Fibroblast of skin of right biceps (primary cell): ENCODE results near the gene RNF13.
A peak's percentile ranks its signal among the peaks of the same experiment; 100 is the strongest.
"Not testable (repeated sequence)": the region's sequence is repeated elsewhere in the genome, so short reads cannot be mapped to it uniquely, and the experiment has no call there.

Experiments
- DNase-seq: peaks from one replicate; pipeline ENCODE4 v3.0.0-alpha.2; 2013

RNF13 gene

DNA sequence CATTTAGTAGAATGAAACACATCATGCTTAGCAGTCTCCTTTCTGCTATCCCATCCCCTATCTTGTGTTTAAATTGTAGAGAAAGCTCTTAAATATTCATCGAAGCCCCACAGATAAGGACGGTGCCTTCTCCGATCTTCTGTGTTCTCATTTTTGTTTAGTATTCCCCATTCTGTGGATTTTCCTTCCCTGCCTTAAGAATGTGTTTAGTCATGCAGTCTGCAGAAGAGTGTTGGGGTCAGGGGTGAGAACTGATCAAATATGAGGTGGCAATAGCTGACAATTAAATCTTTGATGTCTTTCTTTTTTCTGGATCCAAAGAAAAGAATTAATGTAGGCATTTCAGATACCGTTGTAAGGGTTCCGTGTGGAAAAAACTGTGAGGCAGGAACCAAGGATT lies 11.4 kb upstream of the RNF13 start:
- DNase-seq: no peak

DNA sequence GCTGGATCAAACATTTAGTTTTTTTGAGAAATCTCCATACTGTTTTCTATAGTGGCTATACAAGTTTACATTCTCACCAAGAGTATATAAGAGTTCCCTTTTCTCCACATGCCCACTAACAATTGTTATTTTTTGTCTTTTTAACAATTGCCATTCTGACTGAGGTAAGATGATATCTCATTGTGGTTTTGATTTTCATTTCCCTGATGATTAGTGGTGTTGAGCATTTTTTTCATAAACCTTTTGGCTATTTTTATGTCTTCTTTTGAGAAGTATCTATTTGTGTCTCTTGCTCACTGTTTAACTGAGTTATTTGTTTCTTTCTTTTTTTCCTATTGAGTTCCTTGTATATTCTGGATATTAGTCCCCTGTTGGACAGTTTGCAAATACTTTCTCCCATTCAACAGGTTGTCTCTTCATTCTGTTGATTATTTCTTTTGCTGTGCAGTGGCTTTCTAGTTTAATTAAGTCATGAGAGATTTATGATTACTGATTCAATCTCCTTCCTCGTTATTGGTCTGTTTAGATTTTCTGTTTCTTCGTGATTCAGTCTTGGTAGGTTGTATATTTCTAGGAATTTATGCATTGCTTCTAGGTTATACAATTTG lies 6.7 kb upstream of the RNF13 start:
- DNase-seq: no peak

DNA sequence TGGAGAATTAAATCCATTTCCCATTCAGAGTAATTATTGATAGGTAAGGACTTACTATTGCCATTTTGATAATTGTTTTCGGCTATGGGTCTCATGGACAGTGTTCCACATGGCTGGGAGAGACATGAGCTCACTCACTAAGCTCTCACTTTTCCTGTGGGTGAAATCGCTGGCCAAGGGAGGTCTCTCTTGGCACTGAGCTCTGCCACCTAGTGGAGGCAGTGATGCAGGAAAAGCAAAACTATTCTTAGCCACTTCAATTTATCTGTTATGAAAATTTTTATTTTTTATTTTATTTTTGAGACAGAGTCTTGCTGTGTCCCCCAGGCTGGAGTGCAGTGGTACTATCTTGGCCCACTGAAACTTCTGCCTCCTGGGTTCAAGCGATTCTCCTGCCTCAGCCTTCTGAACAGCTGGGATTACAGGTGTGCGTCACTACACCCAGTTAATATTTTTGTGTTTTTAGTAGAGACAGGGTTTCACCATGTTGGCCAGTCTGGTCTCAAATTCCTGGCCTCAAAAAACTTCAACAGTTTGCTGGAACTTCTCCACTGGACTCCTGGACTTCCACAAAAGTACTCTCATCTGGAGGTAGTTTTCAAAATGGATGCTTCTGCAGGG lies 4.7 kb upstream of the RNF13 start:
- peak; percentile 76 for DNase-seq

DNA sequence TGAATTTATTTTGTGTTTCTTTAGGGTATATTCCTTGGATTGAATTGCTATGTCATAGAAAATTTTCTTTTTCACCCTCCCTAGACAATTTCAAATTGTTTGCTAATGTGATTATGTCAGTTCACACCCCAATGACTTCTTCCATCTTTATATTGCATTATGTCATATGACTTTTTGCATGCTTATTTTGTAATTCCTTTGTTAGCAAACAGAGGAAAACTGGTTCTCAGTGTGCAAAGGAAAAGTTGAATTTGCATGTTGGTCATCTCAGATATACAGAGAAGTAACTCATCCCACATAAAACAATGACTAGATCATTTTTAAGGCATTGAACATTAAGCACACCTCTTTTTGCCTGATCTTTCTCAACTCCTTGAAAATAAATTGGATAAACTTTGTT lies 3.3 kb upstream of the RNF13 start:
- DNase-seq: no peak

DNA sequence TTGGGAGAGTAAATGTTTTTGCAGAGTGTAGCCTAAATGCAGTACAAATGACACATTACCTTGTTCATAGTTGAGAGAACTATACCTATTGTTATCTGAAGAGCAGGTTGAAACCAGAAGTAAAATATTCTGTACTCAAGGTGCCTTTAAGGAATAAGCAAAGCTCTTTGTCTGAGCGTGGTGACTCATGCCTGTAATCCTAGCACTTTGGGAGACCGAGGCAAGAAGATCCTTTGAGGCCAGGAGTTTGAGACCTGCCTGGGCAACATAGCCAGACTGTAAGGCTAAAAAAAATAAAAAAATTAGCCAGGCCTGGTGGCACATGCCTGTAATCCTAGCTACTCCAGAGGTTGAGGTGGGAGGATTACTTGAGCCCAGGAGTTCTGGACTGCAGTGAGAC lies 2.2 kb upstream of the RNF13 start:
- DNase-seq: no peak

DNA sequence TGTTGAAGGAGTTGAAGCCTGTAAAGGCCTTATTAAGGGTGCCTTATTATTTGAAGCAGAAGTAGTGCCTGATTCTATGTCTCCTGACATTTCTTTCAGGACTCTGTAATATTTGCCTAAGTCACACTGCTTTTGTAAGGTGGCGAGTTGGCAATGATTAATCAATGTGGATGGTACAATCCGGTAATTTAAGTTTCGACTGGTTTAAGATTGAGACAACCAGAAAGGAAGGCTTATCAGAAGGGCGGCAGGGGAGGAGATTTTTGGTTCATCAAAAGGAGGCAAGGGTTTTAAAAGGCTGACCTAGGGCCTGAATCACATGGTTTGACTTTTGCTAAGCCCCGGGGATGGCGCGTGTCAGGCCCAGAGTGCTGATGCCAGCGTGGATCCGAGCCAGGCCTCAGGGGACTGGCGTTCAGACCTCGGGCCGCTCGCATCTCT lies 830 bp upstream of the RNF13 start:
- DNase-seq: no peak

DNA sequence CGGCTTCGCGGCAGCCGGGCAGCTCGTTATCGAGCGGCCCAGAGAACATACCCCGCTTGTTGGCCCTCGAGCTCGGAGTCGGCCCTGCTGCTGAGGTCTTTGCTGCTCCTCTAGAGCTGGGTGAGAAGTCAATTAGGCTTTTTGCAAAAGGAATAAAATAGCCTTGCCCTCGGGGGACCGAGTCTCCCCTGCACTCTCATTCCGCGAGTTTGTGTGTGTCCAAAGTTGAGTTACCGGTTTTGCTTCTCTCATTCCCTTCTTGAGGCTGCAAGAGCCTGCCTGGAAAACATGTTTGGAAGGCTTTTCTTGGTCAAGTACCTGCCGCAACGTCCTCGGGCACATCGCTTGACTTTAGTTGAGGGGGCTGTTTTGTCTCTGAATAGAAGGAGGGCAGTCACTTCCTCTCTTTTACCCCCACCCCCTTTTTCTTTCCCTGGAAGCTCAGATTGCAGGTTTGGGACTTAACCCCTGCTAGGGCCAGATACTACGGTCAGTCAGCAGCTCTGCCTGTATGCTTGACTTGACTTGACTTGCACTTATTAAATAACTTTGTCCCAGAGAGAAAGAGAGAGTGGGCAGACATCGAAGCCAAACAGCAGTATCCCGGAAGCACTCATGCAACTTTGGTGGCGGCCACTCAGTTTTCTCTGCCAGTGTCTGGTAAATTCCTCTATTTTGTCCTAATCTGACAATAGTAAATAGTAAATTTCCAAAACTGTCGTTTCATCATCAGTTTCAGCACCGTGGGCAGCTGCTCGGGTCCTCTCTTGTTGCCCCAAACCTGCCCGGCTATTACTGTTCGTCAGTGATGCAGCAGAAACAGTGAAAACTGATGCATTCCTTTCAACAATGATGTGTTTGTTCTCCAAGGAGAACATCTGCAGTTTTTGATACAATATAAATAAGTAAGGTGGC lies 609 bp downstream of the RNF13 start:
- peak; percentile 30 for DNase-seq

DNA sequence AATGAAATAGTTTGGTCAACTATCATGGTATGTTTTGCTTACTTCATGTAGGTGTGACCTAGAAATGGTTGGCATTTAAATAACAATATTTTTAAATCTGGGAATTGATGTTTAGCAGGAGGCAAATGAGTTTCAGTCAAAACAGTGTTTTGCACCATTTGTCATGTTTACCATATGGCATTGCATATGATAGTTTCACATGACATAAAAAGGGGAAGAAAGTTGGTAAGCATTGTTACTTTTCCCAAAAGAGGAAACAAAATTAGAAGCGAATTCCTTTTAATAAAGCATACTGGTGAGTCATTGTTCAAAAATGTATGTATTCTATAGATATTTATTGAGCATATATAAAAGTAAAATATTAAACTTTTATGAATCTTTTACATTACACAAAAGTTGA lies 2.3 kb downstream of the RNF13 start:
- no peak for DNase-seq

DNA sequence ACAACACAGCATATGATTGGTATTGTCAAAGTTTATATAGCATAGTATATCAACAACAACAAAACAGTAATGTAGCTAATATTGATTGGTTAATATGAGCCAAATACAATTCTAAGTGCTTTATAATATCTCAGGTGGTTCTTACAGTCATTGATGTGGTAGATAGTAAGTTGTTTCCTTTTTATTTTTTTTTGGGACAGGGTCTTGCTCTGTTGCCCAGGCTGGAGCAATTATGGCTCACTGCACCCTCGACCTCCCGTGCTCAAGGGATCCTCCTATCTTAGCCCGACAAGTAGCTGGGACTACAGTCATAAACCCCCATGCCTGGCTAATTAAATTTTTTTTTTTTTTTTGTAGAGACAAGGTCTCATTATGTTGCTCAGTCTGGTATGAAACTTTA lies 2.7 kb downstream of the RNF13 start:
- DNase-seq: no peak

DNA sequence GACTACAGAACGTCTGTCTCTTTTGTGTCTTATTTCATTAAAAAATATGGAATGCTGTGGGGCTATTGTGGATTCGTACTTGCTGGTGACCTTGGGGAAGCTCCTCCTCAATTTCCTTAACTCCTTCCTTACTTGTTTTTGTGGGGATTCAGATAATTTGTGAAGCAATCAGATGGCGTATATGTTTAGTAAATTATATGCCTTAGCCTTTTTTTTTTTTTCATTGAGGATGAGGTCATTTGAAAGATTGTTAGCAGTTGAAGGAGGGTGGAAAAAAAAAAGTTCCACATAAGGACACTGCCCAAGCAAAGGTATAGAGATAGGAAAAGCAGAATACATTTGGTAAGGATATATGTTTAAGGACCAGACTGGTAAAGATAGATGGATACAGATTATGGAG lies 3.3 kb downstream of the RNF13 start:
- no peak for DNase-seq

DNA sequence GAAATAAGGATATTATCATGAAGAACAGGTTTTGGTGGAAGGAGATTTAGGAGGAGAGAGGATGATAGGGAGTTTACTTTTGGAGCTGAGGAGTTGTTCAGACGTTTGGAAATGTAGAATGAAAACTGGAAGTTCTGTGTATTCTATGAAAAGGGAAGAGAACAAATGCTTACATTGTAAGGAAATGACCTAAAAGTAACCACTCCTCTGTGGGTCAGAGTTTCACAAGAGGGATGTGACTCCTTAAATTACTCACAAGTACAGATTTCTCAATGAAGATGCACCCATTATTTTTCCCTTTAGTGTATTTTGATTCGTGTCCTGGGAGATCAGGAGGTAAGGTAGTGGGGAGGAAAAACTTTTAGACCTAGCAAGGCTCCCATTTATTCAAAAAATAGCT lies 4.0 kb downstream of the RNF13 start:
- no peak for DNase-seq

DNA sequence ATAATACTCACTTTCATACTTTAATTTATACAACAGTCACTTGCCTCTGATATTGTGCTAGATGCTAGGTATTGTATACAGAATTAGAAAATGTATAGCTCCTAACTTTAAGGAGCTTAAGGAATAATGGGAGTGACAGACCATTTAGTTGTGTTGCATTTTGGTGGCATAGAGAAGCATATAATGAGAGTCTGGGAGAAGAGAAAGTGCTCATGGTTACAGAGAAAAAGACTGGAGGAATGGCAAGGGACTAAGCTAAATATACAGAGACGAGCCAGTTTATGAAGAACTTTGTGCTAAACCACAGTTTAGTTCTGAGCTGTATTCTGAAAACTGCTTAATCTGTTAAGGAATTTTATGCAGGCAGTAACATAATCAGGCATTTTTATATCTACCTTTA lies 6.4 kb downstream of the RNF13 start:
- DNase-seq: no peak

DNA sequence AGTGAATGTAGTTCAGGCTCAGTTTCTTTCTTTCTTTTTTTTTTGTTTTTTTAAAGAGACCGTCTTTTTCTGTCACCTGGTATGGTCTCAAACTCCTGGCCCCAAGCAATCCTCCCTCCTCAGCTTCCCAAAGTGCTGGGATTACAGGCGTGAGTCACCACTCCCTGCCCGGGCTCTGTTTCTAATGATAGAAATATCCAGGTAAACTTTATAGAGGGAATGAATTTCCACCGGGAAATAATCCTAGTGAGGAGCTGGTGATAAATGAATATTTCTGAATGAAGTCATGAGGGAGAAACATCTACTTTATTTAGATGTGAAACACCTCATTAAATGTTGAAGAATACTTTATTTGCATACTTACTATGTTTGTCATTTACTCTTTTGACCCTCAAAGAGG lies 7.2 kb downstream of the RNF13 start:
- peak; percentile 18 for DNase-seq

DNA sequence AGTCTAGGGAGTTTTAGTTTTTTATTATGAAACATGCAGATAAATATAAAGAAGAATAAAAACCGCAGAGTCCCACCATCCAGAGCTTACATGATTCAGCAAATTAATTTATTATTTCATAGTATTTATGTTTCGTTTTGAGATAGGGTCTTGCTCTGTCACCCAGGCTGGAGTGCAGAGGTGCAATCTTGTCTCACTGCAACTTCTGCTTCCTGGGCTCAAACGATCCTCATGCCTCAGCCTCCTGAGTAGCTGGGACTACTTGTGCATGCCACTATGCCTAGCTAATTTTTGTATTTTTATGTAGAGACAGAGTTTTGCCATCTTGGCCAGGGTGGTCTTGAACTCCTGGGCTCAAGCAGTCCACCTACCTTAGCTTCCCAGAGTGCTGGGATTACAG lies 13.6 kb downstream of the RNF13 start:
- no peak for DNase-seq

DNA sequence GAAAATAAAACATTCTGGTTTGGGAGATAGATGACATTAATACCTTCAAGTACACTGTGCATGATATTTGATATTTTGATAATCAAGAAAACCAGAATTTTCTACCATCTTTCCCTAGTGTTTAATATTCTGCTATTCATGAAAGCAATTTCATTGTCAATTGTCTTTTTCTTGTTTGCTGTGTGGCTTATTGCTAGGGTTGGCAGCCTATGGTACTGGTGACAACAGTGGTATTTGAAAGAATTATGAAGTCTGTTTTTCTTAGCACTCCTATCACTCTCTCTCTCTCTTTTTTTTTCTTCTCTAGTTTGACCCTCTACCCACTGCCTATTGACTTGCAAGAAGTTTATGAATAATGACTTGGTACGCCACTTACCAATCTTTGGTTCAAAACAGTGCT lies 15.4 kb downstream of the RNF13 start:
- DNase-seq: no peak

DNA sequence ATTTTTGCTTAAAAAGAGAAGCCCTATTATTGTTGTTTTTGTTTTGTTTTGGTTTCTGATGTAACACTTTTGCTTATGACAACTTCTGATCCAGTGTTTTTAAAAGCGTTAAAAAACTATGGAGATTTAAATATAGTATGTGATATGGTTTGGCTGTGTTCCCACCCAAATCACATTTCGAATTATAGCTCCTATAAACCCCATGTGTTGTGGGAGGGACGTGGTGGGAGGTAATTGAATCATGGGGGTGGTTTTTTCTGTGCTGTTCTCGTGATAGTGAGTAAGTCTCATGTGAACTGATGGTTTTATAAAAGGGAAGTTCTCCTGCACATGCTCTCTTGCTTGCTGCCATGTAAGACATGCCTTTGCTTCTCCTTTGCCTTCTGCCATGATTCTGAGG lies 16.6 kb downstream of the RNF13 start:
- DNase-seq: not testable (repeated sequence)

DNA sequence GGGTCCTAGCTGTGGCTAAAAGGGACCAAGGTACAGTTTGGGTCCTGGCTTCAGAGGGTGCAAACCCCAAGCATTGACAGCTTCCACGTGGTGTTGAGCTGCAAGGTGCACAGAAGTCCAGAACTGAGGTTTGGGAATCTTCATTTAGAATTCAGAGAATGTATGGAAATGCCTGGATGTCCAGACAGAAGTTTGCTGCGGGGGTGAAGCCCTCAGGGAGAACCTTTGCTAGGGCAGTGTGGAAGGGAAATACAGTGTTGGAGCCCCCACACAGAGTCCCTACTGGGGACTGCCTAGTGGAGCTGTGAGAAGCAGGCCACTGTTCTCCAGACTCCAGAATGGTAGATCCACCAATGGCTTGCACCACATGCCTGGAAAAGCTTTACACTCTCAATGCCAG lies 17.9 kb downstream of the RNF13 start:
- no peak for DNase-seq

DNA sequence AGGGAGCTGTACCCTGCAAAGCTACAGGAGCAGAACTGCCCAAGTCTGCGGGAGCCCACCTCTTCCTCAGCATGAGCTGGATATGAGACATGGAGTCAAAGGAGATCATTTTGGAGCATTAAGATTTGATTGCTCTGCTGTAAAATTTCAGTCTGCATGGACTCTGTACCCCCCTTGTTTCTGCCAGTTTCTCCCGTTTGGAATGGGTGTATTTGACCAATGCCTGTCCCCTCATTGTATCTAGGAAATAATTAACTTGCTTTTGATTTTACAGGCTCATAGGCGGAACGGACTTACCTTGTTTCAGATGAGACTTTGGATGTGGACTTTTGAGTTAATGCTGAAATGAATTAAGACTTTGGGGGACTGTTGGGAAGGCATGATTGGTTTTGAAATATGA lies 18.3 kb downstream of the RNF13 start:
- DNase-seq: no peak

DNA sequence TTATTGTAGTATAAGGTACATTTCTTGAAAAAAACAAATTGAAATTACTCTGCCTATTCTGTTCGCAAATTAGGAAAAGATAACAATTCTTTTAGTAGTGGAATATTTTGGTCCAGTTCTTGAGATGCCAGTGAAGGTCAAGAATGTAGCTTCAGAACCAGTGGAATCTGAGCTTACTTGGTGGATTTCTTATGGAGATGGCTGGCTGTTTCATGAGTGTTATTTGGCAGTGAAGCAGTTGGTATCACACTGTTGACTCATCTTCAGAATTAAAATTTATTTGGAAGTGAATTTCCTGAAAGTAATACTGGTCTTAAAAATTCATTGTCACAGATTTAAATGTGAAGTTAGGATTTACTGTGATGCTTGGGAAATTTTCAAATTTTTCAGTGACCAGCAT lies 19.1 kb downstream of the RNF13 start:
- no peak for DNase-seq

DNA sequence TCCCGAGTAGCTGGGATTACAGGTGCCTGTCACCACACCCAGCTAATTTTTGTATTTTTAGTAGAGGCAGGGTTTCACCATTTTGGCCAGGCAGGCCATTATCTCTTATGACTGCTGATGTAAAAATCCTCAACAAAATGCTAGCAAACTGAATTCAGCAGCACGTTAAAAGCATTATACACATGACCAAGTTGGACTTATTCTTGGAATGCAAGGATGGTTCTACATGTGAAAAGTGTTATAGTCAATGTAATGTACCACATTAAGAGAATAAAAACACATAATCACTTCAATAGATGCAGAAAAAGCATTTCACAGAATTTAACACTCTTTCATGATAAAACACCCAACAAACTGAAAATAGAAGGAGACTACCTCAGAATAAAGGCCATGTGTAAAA lies 20.2 kb downstream of the RNF13 start:
- DNase-seq: no peak

DNA sequence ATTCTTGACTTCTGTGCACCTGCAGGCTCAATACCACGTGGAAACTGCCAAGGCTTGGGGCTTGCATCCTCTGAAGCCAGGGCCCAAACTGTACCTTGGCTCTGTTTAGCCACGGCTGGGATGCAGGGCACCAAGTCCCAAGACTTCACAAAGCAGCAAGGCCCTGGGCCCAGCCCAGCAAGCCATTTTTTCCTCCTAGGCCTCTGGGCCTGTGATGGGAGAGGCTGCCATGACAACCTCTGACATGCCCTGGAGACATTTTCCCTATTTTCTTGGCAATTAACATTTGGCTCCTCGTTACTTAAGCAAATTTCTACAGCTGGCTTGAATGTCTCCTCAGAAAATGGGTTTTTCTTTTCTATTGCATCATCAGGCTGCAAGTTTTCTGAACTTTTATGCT lies 25.5 kb downstream of the RNF13 start:
- DNase-seq: not testable (repeated sequence)

DNA sequence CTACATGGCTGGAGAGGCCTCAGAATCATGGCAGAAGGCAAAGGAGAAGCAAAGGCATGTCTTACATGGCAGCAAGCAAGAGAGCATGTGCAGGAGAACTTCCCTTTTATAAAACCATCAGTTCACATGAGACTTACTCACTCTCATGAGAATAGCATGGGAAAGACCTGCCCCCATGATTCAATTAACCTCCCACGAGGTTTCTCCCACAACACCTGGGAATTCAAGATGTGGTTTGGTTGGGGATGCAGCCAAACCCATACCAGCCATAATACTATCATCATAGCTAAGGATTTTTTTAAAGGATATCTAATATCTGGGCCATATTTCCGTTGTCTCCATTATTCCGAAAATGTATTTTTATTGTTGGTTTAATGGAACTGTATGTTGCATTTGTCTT lies 26.5 kb downstream of the RNF13 start:
- DNase-seq: not testable (repeated sequence)

DNA sequence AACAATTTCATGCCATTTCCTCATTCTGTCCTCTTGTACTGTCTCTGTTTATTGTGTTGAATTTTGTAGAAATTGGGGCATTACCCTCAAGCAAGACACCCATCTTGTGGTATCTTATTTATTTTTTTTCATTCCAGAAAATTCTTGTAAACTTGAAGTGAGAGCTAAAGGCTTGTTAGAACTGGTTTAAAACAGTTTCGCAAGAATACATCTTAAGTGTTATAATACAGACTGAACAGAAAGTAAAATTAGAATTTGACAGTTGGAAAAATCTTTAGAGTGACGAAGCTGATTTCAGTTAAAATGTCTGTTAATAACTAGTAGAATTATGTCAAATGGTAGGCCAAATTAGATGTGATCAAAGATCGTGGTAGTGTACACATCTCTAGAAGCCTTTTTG lies 26.9 kb downstream of the RNF13 start:
- DNase-seq: no peak

DNA sequence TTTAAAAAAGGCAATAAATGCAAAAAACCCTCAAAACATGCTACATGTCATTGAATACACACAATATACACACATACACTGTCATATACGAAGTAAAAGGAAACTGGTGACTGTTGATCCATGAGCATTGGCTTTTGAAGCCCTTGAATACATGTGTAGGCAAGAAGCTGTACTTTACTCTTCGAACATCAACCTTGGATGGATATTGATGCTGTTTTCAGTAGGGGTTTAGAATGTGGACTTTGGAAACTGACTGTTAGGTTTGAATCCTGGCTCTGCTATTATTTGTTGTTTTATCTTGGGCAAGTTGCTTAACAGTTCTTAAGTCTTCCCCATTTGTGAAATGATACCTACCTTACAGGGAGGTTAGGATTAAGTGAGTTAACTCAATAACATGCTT lies 30.5 kb downstream of the RNF13 start:
- DNase-seq: no peak
